Keratinocyte (primary cell): ENCODE data around the gene TMEM25.

Source experiments
- CTCF ChIP-seq, 3 experiments: IDR thresholded peaks in 1 of 3; conservative IDR thresholded peaks in 1 of 3; optimal IDR thresholded peaks in 1 of 3; 2 replicates in 2 of 3; 3 replicates in 1 of 3; pipeline versions ENCODE3 to v1.5.1; 2011; ENCODE audit warnings: low read length in 3 of 3, mild to moderate bottlenecking in 3 of 3, moderate library complexity in 2 of 3, control low read depth in 1 of 3, inconsistent platforms in 1 of 3; ENCODE audit not compliant: insufficient read depth in 2 of 3; ENCODE audit errors: extremely low read depth in 1 of 3
- EZH2 ChIP-seq: IDR thresholded peaks from one replicate; pipeline ENCODE4 v1.6.1; 2012; ENCODE audit warnings: inconsistent platforms, mild to moderate bottlenecking, low read length, moderate library complexity

GRCh38 chr11:118531597-118532084 is 649 bp downstream of the TMEM25 start:
- no peak for TF ChIP-seq CTCF (optimal IDR thresholded peaks at IDR 0.05 in 1 of 3, IDR thresholded peaks at IDR 0.05 in 1 of 3, conservative IDR thresholded peaks at IDR 0.05 in 1 of 3; ENCODE audit: extremely low read depth in 1 of 3, insufficient read depth in 2 of 3, low read length in 3 of 3)
- no peak for TF ChIP-seq EZH2
